H1 (cell line): ENCODE data around the gene CNGA2.

Experiments
- CHD2 ChIP-seq: IDR thresholded peaks from 2 replicates; pipeline ENCODE4 v1.6.1; 2012; ENCODE audit warnings: low read length, improper control_type of control experiment
- EP300 ChIP-seq, 2 experiments: IDR thresholded peaks; 1 replicate in 1 of 2; 2 replicates in 1 of 2; pipeline ENCODE4 v1.6.1; 2011 to 2012; ENCODE audit warnings: low read depth in 2 of 2, low read length in 2 of 2, mild to moderate bottlenecking in 2 of 2, borderline replicate concordance in 1 of 2, inconsistent platforms in 1 of 2, moderate library complexity in 1 of 2
- EZH2 ChIP-seq: fragments of 200-600 bp; sonication (generic); IDR thresholded peaks from 2 replicates; pipeline ENCODE4 v1.7.1; 2012; ENCODE audit warnings: low read depth, mild to moderate bottlenecking, moderate library complexity, low read length, inconsistent platforms; ENCODE audit not compliant: severe bottlenecking
- MAFK ChIP-seq: IDR thresholded peaks from 2 replicates; pipeline ENCODE4 v1.6.1; 2012; ENCODE audit warnings: low read depth, mild to moderate bottlenecking, improper control_type of control experiment, low read length
- PHF8 ChIP-seq: fragments of 200-600 bp; sonication (generic); conservative IDR thresholded peaks from 2 replicates; pipeline ENCODE4 v1.7.1; 2012; ENCODE audit warnings: low read depth, mild to moderate bottlenecking, inconsistent platforms, low read length, moderate library complexity
- POLR2A ChIP-seq, 2 experiments: IDR thresholded peaks; 1 replicate in 1 of 2; 2 replicates in 1 of 2; pipeline ENCODE4 v1.6.1; 2011; ENCODE audit warnings: low read depth in 2 of 2, low read length in 2 of 2, mild to moderate bottlenecking in 2 of 2; ENCODE audit errors: control extremely low read depth in 1 of 2
- SP2 ChIP-seq: IDR thresholded peaks from 2 replicates; pipeline ENCODE4 v1.6.1; 2012; ENCODE audit warnings: mild to moderate bottlenecking, low read length, inconsistent platforms
- TCF12 ChIP-seq: IDR thresholded peaks from 2 replicates; pipeline ENCODE4 v1.6.1; 2011; ENCODE audit warnings: low read depth, mild to moderate bottlenecking, low read length
- TF ChIP-seq, protein P1 (sequence below), 3 experiments: IDR thresholded peaks; 1 replicate in 2 of 3; 2 replicates in 1 of 3; pipeline versions ENCODE4 v1.5.1 to v1.6.1; 2011; ENCODE audit warnings: low read length in 3 of 3, mild to moderate bottlenecking in 3 of 3, inconsistent platforms in 2 of 3, low read depth in 1 of 3, moderate library complexity in 1 of 3; ENCODE audit not compliant: insufficient read depth in 1 of 3; ENCODE audit errors: control extremely low read depth in 1 of 3
- TF ChIP-seq, protein P2 (sequence below): IDR thresholded peaks from 2 replicates; pipeline ENCODE4 v1.6.1; 2012; ENCODE audit warnings: inconsistent platforms
- TF ChIP-seq, protein P3 (sequence below): IDR thresholded peaks from 2 replicates; pipeline ENCODE4 v1.6.1; 2012; ENCODE audit warnings: inconsistent platforms
- TF ChIP-seq, protein P4 (sequence below): IDR thresholded peaks from 2 replicates; pipeline ENCODE4 v1.6.1; 2011; ENCODE audit warnings: low read length, improper control_type of control experiment

DNA sequence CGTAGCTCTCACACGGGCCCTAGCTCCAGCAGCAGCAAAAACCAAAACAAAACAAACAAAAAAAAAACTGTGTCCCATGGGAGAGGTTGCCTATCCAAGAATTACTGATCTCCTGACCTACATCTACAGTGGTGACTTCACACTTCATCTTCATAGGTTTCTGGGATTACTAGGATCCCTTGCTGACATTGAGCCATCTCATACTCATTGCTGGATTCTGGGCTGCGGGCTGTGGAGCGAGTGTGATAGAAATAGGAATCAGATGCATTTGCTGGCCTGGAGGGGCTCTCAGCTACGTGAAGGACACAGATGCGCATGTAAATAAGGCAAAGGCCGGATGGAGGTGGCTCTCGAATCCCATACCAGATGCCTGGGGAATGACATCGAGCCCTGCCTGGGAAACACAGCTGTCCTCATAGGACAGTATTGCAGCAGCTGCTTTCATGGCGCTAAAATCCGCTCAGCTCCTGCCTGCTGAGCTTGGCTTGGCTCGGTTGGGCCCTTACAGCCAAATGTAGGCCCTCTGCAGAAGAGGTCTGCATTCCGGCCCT, 41.7 kb downstream of the CNGA2 start:
- TF ChIP-seq, protein P1, sequence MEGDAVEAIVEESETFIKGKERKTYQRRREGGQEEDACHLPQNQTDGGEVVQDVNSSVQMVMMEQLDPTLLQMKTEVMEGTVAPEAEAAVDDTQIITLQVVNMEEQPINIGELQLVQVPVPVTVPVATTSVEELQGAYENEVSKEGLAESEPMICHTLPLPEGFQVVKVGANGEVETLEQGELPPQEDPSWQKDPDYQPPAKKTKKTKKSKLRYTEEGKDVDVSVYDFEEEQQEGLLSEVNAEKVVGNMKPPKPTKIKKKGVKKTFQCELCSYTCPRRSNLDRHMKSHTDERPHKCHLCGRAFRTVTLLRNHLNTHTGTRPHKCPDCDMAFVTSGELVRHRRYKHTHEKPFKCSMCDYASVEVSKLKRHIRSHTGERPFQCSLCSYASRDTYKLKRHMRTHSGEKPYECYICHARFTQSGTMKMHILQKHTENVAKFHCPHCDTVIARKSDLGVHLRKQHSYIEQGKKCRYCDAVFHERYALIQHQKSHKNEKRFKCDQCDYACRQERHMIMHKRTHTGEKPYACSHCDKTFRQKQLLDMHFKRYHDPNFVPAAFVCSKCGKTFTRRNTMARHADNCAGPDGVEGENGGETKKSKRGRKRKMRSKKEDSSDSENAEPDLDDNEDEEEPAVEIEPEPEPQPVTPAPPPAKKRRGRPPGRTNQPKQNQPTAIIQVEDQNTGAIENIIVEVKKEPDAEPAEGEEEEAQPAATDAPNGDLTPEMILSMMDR (IDR thresholded peaks at IDR 0.05; ENCODE audit: control extremely low read depth in 1 of 3, insufficient read depth in 1 of 3, low read depth in 1 of 3, low read length in 3 of 3): no peak
- TF ChIP-seq, protein P2, sequence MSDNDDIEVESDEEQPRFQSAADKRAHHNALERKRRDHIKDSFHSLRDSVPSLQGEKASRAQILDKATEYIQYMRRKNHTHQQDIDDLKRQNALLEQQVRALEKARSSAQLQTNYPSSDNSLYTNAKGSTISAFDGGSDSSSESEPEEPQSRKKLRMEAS: no peak
- TF ChIP-seq, protein P3, sequence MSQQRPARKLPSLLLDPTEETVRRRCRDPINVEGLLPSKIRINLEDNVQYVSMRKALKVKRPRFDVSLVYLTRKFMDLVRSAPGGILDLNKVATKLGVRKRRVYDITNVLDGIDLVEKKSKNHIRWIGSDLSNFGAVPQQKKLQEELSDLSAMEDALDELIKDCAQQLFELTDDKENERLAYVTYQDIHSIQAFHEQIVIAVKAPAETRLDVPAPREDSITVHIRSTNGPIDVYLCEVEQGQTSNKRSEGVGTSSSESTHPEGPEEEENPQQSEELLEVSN: no peak
- no peak for TF ChIP-seq PHF8
- no peak for TF ChIP-seq EZH2
- no peak for TF ChIP-seq POLR2A (IDR thresholded peaks at IDR 0.05; ENCODE audit: control extremely low read depth in 1 of 2, low read depth in 2 of 2, low read length in 2 of 2)
- TF ChIP-seq, protein P4, sequence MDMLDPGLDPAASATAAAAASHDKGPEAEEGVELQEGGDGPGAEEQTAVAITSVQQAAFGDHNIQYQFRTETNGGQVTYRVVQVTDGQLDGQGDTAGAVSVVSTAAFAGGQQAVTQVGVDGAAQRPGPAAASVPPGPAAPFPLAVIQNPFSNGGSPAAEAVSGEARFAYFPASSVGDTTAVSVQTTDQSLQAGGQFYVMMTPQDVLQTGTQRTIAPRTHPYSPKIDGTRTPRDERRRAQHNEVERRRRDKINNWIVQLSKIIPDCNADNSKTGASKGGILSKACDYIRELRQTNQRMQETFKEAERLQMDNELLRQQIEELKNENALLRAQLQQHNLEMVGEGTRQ: no peak
- no peak for TF ChIP-seq TCF12
- TF ChIP-seq MAFK: no peak
- TF ChIP-seq CHD2: no peak
- no peak for TF ChIP-seq SP2
- no peak for TF ChIP-seq EP300 (IDR thresholded peaks at IDR 0.05; ENCODE audit: borderline replicate concordance in 1 of 2, low read depth in 2 of 2, low read length in 2 of 2)
